Muscle layer of colon (tissue), 2 donors: ENCODE data around the gene TUFT1.

Experiments used
- H3K27ac ChIP-seq: one replicate; pipeline ENCODE4 v1.7.0; 2013; ENCODE audit warnings: low read depth, mild to moderate bottlenecking, low read length, moderate library complexity
- H3K27me3 ChIP-seq, 2 donors: one replicate each; pipeline ENCODE4 v1.7.0; 2013; ENCODE audit warnings: low read length in 2 of 2, mild to moderate bottlenecking in 2 of 2; ENCODE audit not compliant: insufficient read depth in 2 of 2, control insufficient read depth in 1 of 2
- H3K36me3 ChIP-seq: one replicate; pipeline ENCODE4 v1.7.0; 2013; ENCODE audit warnings: mild to moderate bottlenecking, low read length; ENCODE audit not compliant: insufficient read depth
- H3K4me1 ChIP-seq: one replicate; pipeline ENCODE4 v1.7.0; 2013; ENCODE audit warnings: mild to moderate bottlenecking, low read length; ENCODE audit not compliant: insufficient read depth
- H3K4me3 ChIP-seq, 2 donors: one replicate each; pipeline ENCODE4 v1.7.0; 2013; ENCODE audit warnings: low read length in 2 of 2, low read depth in 1 of 2, mild to moderate bottlenecking in 1 of 2, moderate library complexity in 1 of 2
- H3K9ac ChIP-seq: one replicate; pipeline ENCODE4 v1.7.0; 2013; ENCODE audit warnings: low read length
- H3K9me3 ChIP-seq: one replicate; pipeline ENCODE4 v1.7.0; 2013; ENCODE audit warnings: mild to moderate bottlenecking, low read length
- donor health status: abdominal sarcoma.
- donor health status: Adenocarcinoma of cecum.

Gene TUFT1

DNA sequence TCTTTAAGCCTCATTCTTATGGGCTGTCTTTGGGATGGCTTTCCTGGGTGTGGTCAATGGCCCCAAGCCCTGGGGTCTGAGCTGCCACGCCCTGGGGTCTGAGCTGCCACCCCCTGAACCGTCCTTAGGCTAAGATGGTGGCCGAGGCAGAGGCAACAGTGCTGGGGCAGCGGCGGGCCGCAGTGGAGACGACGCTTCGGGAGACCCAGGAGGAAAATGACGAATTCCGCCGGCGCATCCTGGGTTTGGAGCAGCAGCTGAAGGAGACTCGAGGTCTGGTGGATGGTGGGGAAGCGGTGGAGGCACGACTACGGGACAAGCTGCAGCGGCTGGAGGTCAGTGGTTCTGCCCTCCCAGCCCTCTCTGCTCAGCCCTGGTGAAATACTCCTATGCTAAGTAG lies 10.3 kb upstream of the TUFT1 start:
- H3K27me3 ChIP-seq, result no peaks in the 10 kb centered on the region
- no peak overlapping the region for H3K9ac ChIP-seq
- no peaks in the 10 kb centered on the region for H3K36me3 ChIP-seq
- H3K27ac ChIP-seq, result no peak overlapping the region
- H3K4me1 ChIP-seq, result no peaks in the 10 kb centered on the region
- no peak overlapping the region for H3K4me3 ChIP-seq
- H3K9me3 ChIP-seq, result no peaks in the 10 kb centered on the region

DNA sequence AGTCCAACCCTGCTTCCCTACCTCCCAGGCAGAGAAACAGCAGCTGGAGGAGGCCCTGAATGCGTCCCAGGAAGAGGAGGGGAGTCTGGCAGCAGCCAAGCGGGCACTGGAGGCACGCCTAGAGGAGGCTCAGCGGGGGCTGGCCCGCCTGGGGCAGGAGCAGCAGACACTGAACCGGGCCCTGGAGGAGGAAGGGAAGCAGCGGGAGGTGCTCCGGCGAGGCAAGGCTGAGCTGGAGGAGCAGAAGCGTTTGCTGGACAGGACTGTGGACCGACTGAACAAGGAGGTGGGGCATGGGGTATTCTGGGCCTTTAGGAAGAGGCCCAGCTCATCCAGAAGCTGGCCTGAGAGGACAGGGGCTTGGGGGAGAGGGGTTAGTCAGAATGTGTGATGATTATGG lies 9.6 kb upstream of the TUFT1 start:
- Histone ChIP-seq H3K36me3 (no peaks in the 10 kb centered on the region), H3K27ac (no peak overlapping the region), H3K4me1 (no peaks in the 10 kb centered on the region), H3K4me3 (no peak overlapping the region), H3K9me3 (no peaks in the 10 kb centered on the region), H3K9ac (no peak overlapping the region), H3K27me3 (no peaks in the 10 kb centered on the region)

DNA sequence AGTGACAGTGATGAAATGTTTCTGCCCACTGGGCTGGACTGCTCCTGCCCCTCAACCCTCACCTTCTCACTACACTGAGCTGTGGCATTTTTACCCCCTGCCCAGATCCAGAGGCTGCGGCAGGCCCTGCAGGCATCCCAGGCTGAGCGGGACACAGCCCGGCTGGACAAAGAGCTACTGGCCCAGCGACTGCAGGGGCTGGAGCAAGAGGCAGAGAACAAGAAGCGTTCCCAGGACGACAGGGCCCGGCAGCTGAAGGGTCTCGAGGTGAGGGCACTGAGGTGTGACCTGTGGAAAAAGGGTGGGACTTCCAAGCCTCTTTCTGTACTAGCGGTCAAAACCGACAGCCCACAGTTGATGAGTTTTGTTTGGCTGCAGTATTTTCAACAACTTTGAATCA lies 6.2 kb upstream of the TUFT1 start:
- H3K27me3 ChIP-seq, result no peaks in the 10 kb centered on the region
- no peak overlapping the region for H3K9ac ChIP-seq
- no peak overlapping the region for H3K27ac ChIP-seq
- no peaks in the 10 kb centered on the region for H3K4me1 ChIP-seq
- no peak overlapping the region for H3K4me3 ChIP-seq
- no peaks in the 10 kb centered on the region for H3K9me3 ChIP-seq
- no peaks in the 10 kb centered on the region for H3K36me3 ChIP-seq

DNA sequence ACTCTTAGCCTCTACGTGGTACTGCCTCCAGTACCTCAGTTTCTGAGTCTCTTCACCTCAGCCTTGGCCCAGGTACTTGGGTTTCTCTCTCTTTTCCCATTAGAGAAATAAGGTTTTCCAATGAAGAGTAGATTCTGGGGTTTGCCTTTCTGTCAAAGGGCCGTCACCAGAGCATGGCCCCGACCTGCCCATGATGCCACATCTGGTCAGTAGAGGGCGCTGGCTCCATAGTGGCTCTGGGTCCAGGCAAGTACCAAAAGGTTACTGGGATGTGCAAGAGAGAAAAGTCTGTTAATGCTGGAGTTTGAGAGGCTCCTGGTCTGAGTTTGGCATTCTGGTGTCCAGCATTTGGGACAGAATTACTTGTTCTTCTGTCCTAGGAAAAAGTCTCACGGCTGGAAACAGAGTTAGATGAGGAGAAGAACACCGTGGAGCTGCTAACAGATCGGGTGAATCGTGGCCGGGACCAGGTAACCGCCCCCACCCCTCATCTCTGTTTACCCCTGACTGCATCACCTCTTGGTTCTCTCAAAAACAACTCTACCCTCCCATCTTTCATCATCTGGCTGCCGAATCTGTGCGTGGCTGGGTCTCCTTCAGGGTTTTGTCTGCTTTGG lies 5.3 kb upstream of the TUFT1 start:
- Histone ChIP-seq H3K27ac (no peak overlapping the region), H3K36me3 (no peaks in the 10 kb centered on the region), H3K4me3 (no peak overlapping the region), H3K4me1 (peaks cover 7% of the 10 kb centered on the region), H3K9me3 (no peaks in the 10 kb centered on the region), H3K27me3 (no peaks in the 10 kb centered on the region), H3K9ac (no peak overlapping the region)

DNA sequence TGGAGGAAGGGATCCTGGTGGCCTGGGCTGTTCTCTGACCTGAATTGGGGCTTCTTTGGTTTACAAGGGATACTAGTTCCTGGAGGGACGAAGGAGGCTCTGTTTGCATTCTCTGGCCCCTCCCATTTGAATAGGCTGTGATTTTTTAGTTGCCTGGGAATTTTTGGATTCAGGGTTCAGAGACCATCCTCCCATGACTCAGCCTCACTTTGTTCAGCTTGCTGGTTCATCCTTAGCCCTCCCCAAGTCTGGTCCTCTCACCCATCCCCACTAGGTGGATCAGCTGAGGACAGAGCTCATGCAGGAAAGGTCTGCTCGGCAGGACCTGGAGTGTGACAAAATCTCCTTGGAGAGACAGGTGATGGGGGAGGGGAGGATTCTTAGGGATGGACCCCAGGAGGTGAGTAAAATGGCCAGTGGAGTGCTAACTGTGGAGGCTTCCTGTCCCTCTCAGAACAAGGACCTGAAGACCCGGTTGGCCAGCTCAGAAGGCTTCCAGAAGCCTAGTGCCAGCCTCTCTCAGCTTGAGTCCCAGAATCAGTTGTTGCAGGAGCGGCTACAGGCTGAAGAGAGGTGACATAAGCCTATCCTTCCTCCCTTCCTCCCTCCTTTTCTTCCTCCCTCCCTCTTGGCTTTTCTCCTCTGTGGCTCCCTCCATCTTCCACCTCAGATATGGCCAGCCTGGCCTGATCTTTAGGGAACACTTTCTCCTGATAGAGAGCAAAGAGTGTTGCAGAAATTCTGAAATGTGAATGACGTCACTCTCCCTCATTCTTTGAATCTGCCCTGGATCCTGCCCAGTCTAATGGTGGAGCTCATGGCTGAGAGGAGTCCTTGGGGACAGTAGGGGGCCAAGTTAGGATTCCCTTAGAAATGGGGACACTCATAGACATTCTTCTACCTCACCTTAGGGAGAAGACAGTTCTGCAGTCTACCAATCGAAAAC lies 4.5 kb upstream of the TUFT1 start:
- Histone ChIP-seq H3K9ac (no peak overlapping the region), H3K4me3 (no peak overlapping the region), H3K27me3 (no peaks in the 10 kb centered on the region), H3K27ac (no peak overlapping the region), H3K4me1 (peaks cover 8% of the 10 kb centered on the region), H3K9me3 (no peaks in the 10 kb centered on the region), H3K36me3 (no peaks in the 10 kb centered on the region)

DNA sequence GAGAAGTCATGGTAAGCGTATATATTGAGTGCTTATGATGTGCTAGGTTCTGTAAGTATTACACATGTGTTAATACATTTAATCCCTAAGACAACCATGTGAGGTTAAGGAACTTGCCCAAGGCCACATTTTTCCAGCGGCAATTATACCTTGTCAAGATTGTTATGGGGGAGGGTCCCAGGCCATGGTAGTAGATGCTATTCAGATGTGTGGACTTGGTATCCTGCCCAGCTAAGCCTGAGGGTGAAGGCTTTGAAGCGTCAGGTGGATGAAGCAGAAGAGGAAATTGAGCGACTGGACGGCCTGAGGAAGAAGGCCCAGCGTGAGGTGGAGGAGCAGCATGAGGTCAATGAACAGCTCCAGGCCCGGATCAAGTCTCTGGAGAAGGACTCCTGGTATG lies 3.6 kb upstream of the TUFT1 start:
- H3K36me3 ChIP-seq, result no peaks in the 10 kb centered on the region
- H3K9me3 ChIP-seq, result no peaks in the 10 kb centered on the region
- H3K9ac ChIP-seq, result no peak overlapping the region
- H3K27me3 ChIP-seq, result no peaks in the 10 kb centered on the region
- H3K27ac ChIP-seq, result no peak overlapping the region
- H3K4me1 ChIP-seq, result peaks cover 15% of the 10 kb centered on the region
- no peak overlapping the region for H3K4me3 ChIP-seq

DNA sequence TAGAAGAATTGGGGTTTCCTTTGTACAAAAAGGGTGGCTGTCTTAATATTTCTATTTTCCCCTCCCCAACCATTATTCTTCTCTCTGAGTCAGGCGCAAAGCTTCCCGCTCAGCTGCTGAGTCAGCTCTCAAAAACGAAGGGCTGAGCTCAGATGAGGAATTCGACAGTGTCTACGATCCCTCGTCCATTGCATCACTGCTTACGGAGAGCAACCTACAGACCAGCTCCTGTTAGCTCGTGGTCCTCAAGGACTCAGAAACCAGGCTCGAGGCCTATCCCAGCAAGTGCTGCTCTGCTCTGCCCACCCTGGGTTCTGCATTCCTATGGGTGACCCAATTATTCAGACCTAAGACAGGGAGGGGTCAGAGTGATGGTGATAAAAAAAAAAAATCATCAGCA lies 3.0 kb upstream of the TUFT1 start:
- Histone ChIP-seq H3K4me3 (no peak overlapping the region), H3K9me3 (no peaks in the 10 kb centered on the region), H3K4me1 (peaks cover 21% of the 10 kb centered on the region), H3K36me3 (no peaks in the 10 kb centered on the region), H3K27me3 (no peaks in the 10 kb centered on the region), H3K9ac (no peak overlapping the region), H3K27ac (no peak overlapping the region)

DNA sequence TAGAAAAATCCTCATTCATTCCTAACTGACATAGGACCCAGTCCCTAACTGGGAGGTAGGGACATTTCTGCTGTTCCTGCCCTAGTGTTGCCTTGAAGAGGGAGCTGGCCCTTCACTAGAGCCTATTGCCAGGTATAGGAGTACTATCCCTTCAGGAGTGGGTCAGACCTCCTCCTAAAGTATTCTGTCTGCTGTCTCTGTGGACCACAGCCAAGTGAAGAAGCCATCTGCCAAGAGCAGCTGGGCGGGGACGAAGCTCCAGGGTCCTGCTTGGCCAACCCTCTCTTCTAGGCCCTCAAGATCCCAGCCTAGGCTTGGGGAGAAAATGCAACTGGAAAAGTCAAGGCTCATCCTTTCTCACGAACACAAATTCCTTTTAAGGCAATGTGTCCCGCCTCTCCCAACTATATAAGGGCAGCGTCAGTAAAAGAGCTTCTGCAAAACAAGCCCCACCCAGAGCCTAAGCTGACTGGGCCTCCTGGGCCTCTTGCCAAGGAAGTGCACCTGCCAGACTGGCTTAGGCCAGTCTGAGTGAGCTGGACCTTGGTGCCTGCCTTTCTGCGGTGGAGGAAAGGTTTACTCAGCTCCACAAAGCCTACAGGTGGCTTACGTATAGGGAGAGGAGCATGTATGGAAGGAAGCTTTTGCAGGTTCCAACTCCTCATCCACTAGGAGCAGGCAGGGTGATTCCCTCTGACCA lies 638 bp upstream of the TUFT1 start:
- H3K4me3 ChIP-seq, result peak overlapping the region; percentile 61 to 83
- no peaks in the 10 kb centered on the region for H3K36me3 ChIP-seq
- peaks cover 30% of the 10 kb centered on the region for H3K4me1 ChIP-seq
- no peak overlapping the region for H3K9ac ChIP-seq
- no peaks in the 10 kb centered on the region for H3K27me3 ChIP-seq
- peak overlapping the region; percentile 77 for H3K27ac ChIP-seq
- no peaks in the 10 kb centered on the region for H3K9me3 ChIP-seq

DNA sequence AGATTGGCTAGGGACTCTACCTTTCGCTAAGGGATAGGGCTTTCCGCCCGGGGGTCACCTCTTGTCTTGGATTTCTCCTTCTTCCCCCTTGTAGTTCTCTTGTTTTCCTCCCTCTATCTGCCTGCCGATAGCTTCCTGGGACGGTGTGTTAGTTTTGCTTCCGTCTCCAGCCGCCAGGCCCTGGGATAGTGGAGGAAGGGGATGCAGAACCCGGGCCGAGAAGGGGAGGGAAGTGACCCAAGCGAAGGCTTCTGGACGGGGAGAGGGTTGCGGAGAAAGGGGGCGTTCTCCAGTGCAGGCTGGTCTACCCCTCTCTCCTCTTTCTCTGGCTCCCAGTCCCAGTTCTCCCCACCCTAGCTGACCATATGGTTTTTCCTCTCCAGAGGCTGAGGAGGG lies 871 bp downstream of the TUFT1 start:
- Histone ChIP-seq H3K4me1 (peaks cover 30% of the 10 kb centered on the region), H3K36me3 (no peaks in the 10 kb centered on the region), H3K9me3 (no peaks in the 10 kb centered on the region), H3K4me3 (peak overlapping the region; percentile 61 to 83), H3K27ac (peak overlapping the region; percentile 77), H3K9ac (peak overlapping the region; percentile 57), H3K27me3 (no peaks in the 10 kb centered on the region)

DNA sequence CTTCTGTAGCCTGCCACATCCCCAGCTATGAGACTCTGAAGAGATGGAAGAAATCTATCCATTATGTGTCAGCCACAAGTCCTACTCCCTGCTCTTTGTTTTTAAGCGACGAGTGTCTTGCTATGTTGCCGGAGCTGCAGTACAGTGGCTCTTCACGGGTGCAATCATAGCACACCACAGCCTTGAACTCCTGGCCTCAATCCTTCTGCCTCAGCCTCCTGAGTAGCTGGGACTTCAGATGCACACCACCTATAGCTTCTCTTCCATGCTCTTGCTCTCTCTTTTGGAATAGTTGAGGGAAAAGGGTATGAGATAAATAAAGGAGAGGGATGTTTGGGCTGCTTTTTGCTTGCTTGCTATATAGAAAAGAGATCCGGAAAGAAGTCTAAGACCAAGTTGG lies 1.6 kb downstream of the TUFT1 start:
- H3K4me1 ChIP-seq, result peaks cover 32% of the 10 kb centered on the region
- H3K36me3 ChIP-seq, result no peaks in the 10 kb centered on the region
- H3K9ac ChIP-seq, result no peak overlapping the region
- H3K27ac ChIP-seq, result no peak overlapping the region
- H3K27me3 ChIP-seq, result no peaks in the 10 kb centered on the region
- peak overlapping the region in 1 of 2 donors; percentile 83 for H3K4me3 ChIP-seq
- H3K9me3 ChIP-seq, result no peaks in the 10 kb centered on the region

DNA sequence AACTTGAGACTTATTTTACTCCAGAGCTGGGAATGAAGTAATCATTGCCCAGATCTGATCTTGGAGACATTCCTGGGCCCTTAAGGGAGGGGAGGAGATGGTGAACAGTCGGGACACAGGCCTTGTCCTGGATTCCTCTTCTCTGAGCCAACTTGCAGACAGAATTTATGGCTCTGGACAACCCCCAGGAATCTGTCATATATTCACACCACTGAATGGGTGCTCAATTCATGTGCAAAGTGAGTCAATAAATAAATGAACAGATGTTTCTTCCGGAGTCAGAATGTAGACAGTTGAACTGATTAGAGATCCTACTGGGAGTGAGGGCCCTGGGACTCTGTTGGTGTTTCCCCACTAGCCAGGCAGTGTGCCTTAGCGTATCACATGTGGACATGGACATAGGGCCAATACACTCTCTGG lies 2.6 kb downstream of the TUFT1 start:
- peaks cover 41% of the 10 kb centered on the region for H3K4me1 ChIP-seq
- H3K9me3 ChIP-seq, result no peaks in the 10 kb centered on the region
- peak overlapping the region; percentile 43 for H3K27ac ChIP-seq
- no peaks in the 10 kb centered on the region for H3K27me3 ChIP-seq
- no peak overlapping the region for H3K9ac ChIP-seq
- H3K4me3 ChIP-seq, result no peak overlapping the region
- H3K36me3 ChIP-seq, result no peaks in the 10 kb centered on the region
